HCT116 (cell line): ENCODE results near the gene CPNE2. TPM values are rescaled to one million over a fixed set of nuclear protein-coding genes. Genes with fewer than 3 reads are reported as not detected.

Experiments used
- ATAC-seq: fragments of 200-7000 bp; cut with Tn5 transposase; 2 replicates; pipeline ENCODE4 v1.9.1; 2020; ENCODE audit warnings: mild to moderate bottlenecking, moderate library complexity
- BruUV-seq: library from RNA; stranded (reverse); fragments of 400-500 nt; replicated peaks from 2 replicates; lab custom pipeline; 2021; lab: Mats Ljungman, UMichigan
- CTCF ChIA-PET: fragments of 300-600 bp; sonication (Branson Sonifier 250); formaldehyde crosslinking; loops from one replicate; lab custom pipeline; 2021; ENCODE audit warnings: antibody characterized with exemption; lab: Charles Lee
- POLR2A ChIA-PET: fragments of 300-600, 350-600 bp; sonication (Branson Sonifier 250); formaldehyde crosslinking; loops from one replicate; lab custom pipeline; 2021; ENCODE audit warnings: antibody characterized with exemption; lab: Charles Lee
- RAD21 ChIA-PET, 2 experiments: fragments of 300-600 bp; sonication (Branson Sonifier 250); formaldehyde crosslinking; loops; one replicate each; lab custom pipeline; 2023; ENCODE audit warnings: low total read pairs in 2 of 2; ENCODE audit not compliant: uncharacterized antibody in 2 of 2, unreplicated experiment in 2 of 2, low non-redundant PET in 1 of 2; lab: Charles Lee
- DNase-seq: peaks from one replicate; pipeline ENCODE4 v3.0.0-alpha.2; 2010; ENCODE audit warnings: low read depth, low spot score
- H2AFZ ChIP-seq: fragments of 200-600 bp; shearing (Covaris generic), sonication (generic); 2 replicates; pipeline ENCODE4 v1.6.1; 2017; ENCODE audit warnings: low read depth, mixed run types, mixed read lengths, antibody characterized with exemption, low read length; ENCODE audit not compliant: poor library complexity, severe bottlenecking
- H3K27ac ChIP-seq: 2 replicates; pipeline ENCODE4 v1.5.1; 2012; ENCODE audit warnings: low read depth, low read length
- H3K27me3 ChIP-seq: fragments of 200-600 bp; sonication (generic); 2 replicates; pipeline ENCODE4 v1.6.1; 2016; ENCODE audit warnings: mixed run types, low read length, mixed read lengths; ENCODE audit not compliant: insufficient read depth
- H3K36me3 ChIP-seq, 2 experiments: fragments of 200-500 bp in 1 of 2; fragments of 200-600 bp in 1 of 2; sonication (Bioruptor generic) in 1 of 2; sonication (generic) in 1 of 2; 2 replicates each; pipeline versions ENCODE4 v1.5.1 to v1.6.1; 2014 to 2016; ENCODE audit warnings: low read length in 2 of 2, inconsistent platforms in 1 of 2, mixed read lengths in 1 of 2, mixed run types in 1 of 2; ENCODE audit not compliant: insufficient read depth in 2 of 2, control insufficient read depth in 1 of 2
- H3K4me1 ChIP-seq, 2 experiments: fragments of 200-600 bp in 1 of 2; sonication (generic) in 1 of 2; 2 replicates each; pipeline versions ENCODE4 v1.5.1 to v1.6.1; 2012 to 2017; ENCODE audit warnings: low read length in 2 of 2, inconsistent platforms in 1 of 2, mild to moderate bottlenecking in 1 of 2, mixed read lengths in 1 of 2, mixed run types in 1 of 2, moderate library complexity in 1 of 2; ENCODE audit not compliant: insufficient read depth in 2 of 2, control insufficient read depth in 1 of 2
- H3K4me2 ChIP-seq: fragments of 200-600 bp; sonication (generic); 2 replicates; pipeline ENCODE4 v1.6.1; 2017; ENCODE audit warnings: mixed run types, low read length, mixed read lengths
- H3K4me3 ChIP-seq, 2 experiments: fragments of 200-600 bp in 1 of 2; sonication (generic) in 1 of 2; replicated peaks in 1 of 2; 2 replicates each; pipeline ENCODE4 v1.5.1; 2011 to 2016; ENCODE audit warnings: low read length in 2 of 2, control low read depth in 1 of 2, low read depth in 1 of 2, mild to moderate bottlenecking in 1 of 2, mixed read lengths in 1 of 2, mixed run types in 1 of 2
- H3K79me2 ChIP-seq: fragments of 200-600 bp; sonication (generic); 2 replicates; pipeline ENCODE4 v1.6.1; 2017; ENCODE audit warnings: mild to moderate bottlenecking, mixed run types, low read length, moderate library complexity, mixed read lengths; ENCODE audit not compliant: insufficient read depth
- H3K9ac ChIP-seq: fragments of 200-600 bp; sonication (generic); 2 replicates; pipeline ENCODE4 v1.6.1; 2016; ENCODE audit warnings: low read length, mixed read lengths
- H3K9me2 ChIP-seq: fragments of 200-600 bp; sonication (generic), shearing (Covaris generic); 2 replicates; pipeline ENCODE4 v1.6.1; 2017; ENCODE audit warnings: mixed run types, mild to moderate bottlenecking, moderate library complexity; ENCODE audit not compliant: insufficient read depth
- H3K9me3 ChIP-seq, 2 experiments: fragments of 200-500 bp in 1 of 2; fragments of 200-600 bp in 1 of 2; sonication (Bioruptor generic) in 1 of 2; sonication (generic) in 1 of 2; 2 replicates each; pipeline ENCODE4 v1.6.1; 2014 to 2017; ENCODE audit warnings: low read length in 2 of 2, mixed read lengths in 2 of 2, inconsistent platforms in 1 of 2, low read depth in 1 of 2, mild to moderate bottlenecking in 1 of 2, mixed run types in 1 of 2, moderate library complexity in 1 of 2; ENCODE audit not compliant: control insufficient read depth in 1 of 2, insufficient read depth in 1 of 2
- H4K20me1 ChIP-seq: fragments of 200-600 bp; sonication (generic), shearing (Covaris generic); 2 replicates; pipeline ENCODE4 v1.6.1; 2017; ENCODE audit warnings: mixed run types, mild to moderate bottlenecking, moderate library complexity; ENCODE audit not compliant: insufficient read depth
- ATF3 ChIP-seq: IDR thresholded peaks from 2 replicates; pipeline ENCODE4 v1.6.1; 2012
- CBX3 ChIP-seq: IDR thresholded peaks from 2 replicates; pipeline ENCODE4 v1.6.1; 2012; ENCODE audit warnings: low read depth
- CEBPB ChIP-seq: IDR thresholded peaks from 2 replicates; pipeline ENCODE4 v1.6.1; 2012; ENCODE audit warnings: low read depth
- CTCF ChIP-seq, 3 experiments: fragments of 200-600 bp in 1 of 3; sonication (generic) in 1 of 3; IDR thresholded peaks in 2 of 3; conservative IDR thresholded peaks in 1 of 3; 2 replicates each; pipeline ENCODE4 v1.5.1; 2012 to 2017; ENCODE audit warnings: low read depth in 2 of 3, low read length in 2 of 3, antibody characterized with exemption in 1 of 3, borderline replicate concordance in 1 of 3, control low read depth in 1 of 3, mild to moderate bottlenecking in 1 of 3, mixed read lengths in 1 of 3, mixed run types in 1 of 3, moderate library complexity in 1 of 3; ENCODE audit not compliant: insufficient read depth in 1 of 3
- ELF1 ChIP-seq: IDR thresholded peaks from 2 replicates; pipeline ENCODE4 v1.6.1; 2012; ENCODE audit warnings: low read depth, borderline replicate concordance
- EZH2 ChIP-seq: fragments of 200-600 bp; sonication (generic); IDR thresholded peaks from 2 replicates; pipeline ENCODE4 v1.6.1; 2017; ENCODE audit warnings: antibody characterized with exemption, mixed run types
- FOSL1 ChIP-seq: IDR thresholded peaks from 2 replicates; pipeline ENCODE4 v1.6.1; 2012; ENCODE audit warnings: low read depth
- JUND ChIP-seq: IDR thresholded peaks from 2 replicates; pipeline ENCODE4 v1.6.1; 2012
- POLR2A ChIP-seq: IDR thresholded peaks from 2 replicates; pipeline ENCODE4 v1.7.0; 2011; ENCODE audit warnings: borderline replicate concordance; ENCODE audit not compliant: insufficient read depth, insufficient read length; ENCODE audit errors: extremely low read depth
- RAD21 ChIP-seq: IDR thresholded peaks from 2 replicates; pipeline ENCODE4 v1.6.1; 2012; ENCODE audit warnings: low read depth, mild to moderate bottlenecking
- REST ChIP-seq: IDR thresholded peaks from 2 replicates; pipeline ENCODE4 v1.6.1; 2012; ENCODE audit warnings: low read depth
- SIN3A ChIP-seq: IDR thresholded peaks from 2 replicates; pipeline ENCODE4 v1.6.1; 2012; ENCODE audit warnings: low read depth
- SP1 ChIP-seq: IDR thresholded peaks from 2 replicates; pipeline ENCODE4 v1.6.1; 2012; ENCODE audit warnings: low read depth
- TCF7L2 ChIP-seq: IDR thresholded peaks from 2 replicates; pipeline ENCODE4 v1.7.0; 2011; ENCODE audit warnings: borderline replicate concordance, inconsistent platforms; ENCODE audit not compliant: insufficient read depth, insufficient read length; ENCODE audit errors: extremely low read depth
- YY1 ChIP-seq: IDR thresholded peaks from 2 replicates; pipeline ENCODE4 v1.6.1; 2011; ENCODE audit warnings: low read length, low read depth, moderate library complexity, mild to moderate bottlenecking; ENCODE audit not compliant: insufficient replicate concordance; ENCODE audit errors: extremely low read depth
- ZNF274 ChIP-seq: fragments of 200-500 bp; sonication (Bioruptor generic); IDR thresholded peaks from 2 replicates; pipeline ENCODE4 v1.6.1; 2014; ENCODE audit warnings: mild to moderate bottlenecking, low read depth, low read length, inconsistent platforms
- intact Hi-C: fragments of 100-400 bp; cut with micrococcal nuclease; formaldehyde crosslinking; loops from 2 replicates; pipeline ENCODE4 v1.10.0; 2022
- total RNA-seq: library from RNA; stranded (reverse); gene quantifications from one replicate; pipeline ENCODE4 v1.2.1, GENCODE V29; 2021; ENCODE audit not compliant: unreplicated experiment
- TF ChIP-seq, protein P1 (sequence below): IDR thresholded peaks from 2 replicates; pipeline ENCODE4 v1.6.1; 2012

Gene CPNE2
- total RNA-seq, 1 experiment from 2014 or later, result 31.2 TPM

DNA sequence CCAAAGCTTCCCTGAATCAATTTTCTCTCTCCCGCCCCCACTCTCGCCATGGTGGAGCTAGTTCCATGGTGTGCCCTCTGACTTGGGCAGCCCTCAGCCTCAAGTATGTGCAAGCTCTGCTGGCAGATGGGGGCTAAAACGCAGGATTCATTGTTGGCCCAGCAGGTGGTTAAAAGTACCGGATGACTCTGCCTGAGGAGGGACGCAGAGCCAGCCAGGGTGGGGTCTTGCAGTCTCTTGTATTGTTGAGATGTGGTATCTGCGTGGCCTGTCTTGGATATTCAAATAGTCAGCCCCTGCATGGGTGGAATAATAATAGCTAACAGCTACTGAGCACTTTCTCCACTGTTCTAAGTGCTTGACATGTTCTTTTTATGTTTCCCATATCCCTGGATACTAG lies 36.7 kb upstream of the CPNE2 start (continued):
- TF ChIP-seq, protein P1, sequence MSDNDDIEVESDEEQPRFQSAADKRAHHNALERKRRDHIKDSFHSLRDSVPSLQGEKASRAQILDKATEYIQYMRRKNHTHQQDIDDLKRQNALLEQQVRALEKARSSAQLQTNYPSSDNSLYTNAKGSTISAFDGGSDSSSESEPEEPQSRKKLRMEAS, result no peak
- TF ChIP-seq SP1, result no peak
- TF ChIP-seq CEBPB, result no peak
- no peak for TF ChIP-seq FOSL1
- no peak for TF ChIP-seq ELF1
- no peak for TF ChIP-seq SIN3A
- TF ChIP-seq ATF3, result no peak
- TF ChIP-seq YY1, result no peak

DNA sequence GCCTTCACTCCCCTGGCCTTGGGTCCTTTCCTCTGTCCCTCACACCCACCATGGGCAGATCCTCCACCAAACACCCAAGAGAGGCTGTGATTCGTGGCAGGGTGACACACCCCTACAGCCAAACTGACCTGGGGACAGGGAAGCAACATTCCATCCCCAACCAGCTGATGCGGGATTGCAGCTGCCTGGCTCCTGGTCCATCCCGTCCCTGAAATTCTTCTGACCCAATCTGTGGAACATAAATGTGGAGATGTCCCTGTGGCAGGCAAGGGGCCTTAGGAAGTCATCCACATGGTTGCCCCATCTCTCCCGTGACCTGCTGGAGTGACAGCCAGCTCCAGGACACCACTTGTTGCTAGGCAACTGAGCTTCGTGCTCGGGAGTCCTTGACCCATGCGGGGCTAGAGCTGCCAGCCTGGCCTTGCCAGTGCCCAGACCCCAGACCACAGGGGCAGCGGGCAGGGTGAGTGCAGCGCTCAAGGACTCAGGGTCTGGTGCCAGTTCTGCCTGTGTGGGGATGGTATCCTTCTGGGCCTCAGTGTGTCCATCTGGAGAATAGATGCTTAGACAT lies 34.0 kb upstream of the CPNE2 start:
- Histone ChIP-seq H3K27ac (no peak overlapping the region), H4K20me1 (no peaks in the 10 kb centered on the region), H3K4me2 (no peak overlapping the region), H3K79me2 (no peaks in the 10 kb centered on the region), H3K9ac (no peak overlapping the region), H2AFZ (no peak overlapping the region), H3K9me2 (no peaks in the 10 kb centered on the region), H3K27me3 (no peaks in the 10 kb centered on the region), H3K4me1 (peaks cover 7 to 11% of the 10 kb centered on the region in 2 experiments; a peak in 3 of 4 replicates), H3K9me3 (no peaks in the 10 kb centered on the region), H3K36me3 (no peaks in the 10 kb centered on the region), H3K4me3 (no peak overlapping the region)
- DNase-seq (no peak), ATAC-seq (no peak)
- RAD21 ChIA-PET, result no interaction called here
- TF ChIP-seq EZH2 (no peak), CBX3 (no peak), CEBPB (no peak), CTCF (IDR thresholded peaks at IDR 0.05 in 2 of 3, conservative IDR thresholded peaks at IDR 0.05 in 1 of 3; ENCODE audit: borderline replicate concordance in 1 of 3, insufficient read depth in 1 of 3, low read depth in 2 of 3, low read length in 2 of 3) (no peak), RAD21 (no peak), FOSL1 (no peak), SP1 (no peak), ZNF274 (no peak), TCF7L2 (no peak), ATF3 (no peak), JUND (no peak), REST (no peak), POLR2A (no peak)
- TF ChIP-seq, protein P1, result no peak
- CTCF ChIA-PET, result no interaction called here
- intact Hi-C loops, result no loop called here
- POLR2A ChIA-PET, result no interaction called here
- no TSS peak for BruUV-seq
